GM12864 (cell line): Measurements from ENCODE around the gene ECE2.
A peak's percentile ranks its signal among the peaks of the same experiment; 100 is the strongest.
"Not testable (repeated sequence)": the region's sequence is repeated elsewhere in the genome, so short reads cannot be mapped to it uniquely, and the experiment has no call there.

ENCODE experiments used
- DNase-seq: peaks from one replicate; pipeline ENCODE4 v3.0.0-alpha.2; 2011; ENCODE audit warnings: low read depth
- H3K4me3 ChIP-seq: 2 replicates; pipeline ENCODE4 v1.5.1; 2011; ENCODE audit warnings: mild to moderate bottlenecking, low read depth, low read length, control low read depth
- TF ChIP-seq, protein P1 (sequence below): IDR thresholded peaks from 2 replicates; pipeline ENCODE4 v1.5.1; 2011; ENCODE audit warnings: low read depth, mild to moderate bottlenecking, moderate library complexity, low read length, control low read depth, inconsistent platforms; ENCODE audit errors: missing control alignments

The ECE2 gene

DNA sequence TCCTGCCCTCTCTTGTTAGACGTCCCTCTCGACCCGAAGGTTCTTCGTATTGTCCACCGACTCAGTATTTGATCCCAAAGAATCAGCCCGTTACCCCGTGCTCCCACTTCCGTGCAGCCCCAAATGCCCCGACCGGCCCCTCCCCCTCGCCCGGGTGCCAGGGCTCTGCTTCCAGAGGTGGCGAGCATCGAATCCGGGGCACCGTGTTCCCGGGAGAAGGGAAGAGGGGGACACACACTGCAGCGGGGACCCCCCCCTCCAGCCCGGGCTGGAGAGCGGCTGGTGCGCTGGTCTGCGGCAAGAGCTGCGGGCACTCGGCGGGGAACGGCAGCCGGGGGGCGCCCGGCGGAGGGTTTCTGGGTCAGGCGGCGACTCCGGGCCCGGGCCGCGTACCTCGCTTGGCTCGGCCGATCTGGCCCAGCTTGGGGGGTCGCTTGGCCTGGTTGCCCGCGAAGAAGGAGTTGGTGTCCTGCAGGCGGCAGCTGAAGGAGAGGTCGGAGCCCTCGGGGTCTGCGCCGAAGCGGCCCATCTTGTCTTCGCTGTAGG, 15.0 kb upstream of the ECE2 start:
- DNase-seq, result no peak
- H3K4me3 ChIP-seq, result peak overlapping the region; percentile 41

DNA sequence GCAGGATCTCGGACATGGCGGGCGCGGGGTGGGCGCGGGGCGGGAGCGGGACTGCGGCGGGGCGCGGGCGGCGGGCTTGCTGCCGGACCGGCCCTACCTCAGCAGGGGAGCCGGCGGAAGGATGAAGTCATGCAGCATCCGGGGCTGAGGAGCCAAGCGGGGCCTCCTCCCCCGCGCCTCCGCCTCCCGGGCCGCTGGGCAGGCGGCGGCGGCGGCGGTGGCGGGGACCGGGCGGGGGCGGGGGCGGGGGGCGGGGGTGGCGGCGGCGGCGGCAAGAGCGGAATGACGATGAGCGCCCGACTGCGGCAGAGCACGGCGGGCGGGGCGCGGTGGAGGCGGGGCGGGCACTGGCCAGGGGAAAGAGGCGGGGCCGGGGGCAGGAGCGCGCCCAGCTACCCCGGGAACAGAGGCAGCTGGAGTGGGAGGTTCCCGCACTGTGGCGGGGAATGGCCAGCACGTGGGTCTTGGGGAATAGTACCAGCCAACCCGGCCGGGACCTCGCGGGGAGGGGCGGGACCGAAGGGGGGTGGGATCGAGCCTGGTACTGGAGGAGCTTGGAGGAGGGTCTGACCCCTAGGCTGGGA, 14.5 kb upstream of the ECE2 start, which contains the start of gene CAMK2N2:
Gene CAMK2N2 (minus strand): TSS at position 284 of the 584 bp plus-strand sequence. CDS start 268 bp downstream, at position 16.
- TF ChIP-seq, protein P1, sequence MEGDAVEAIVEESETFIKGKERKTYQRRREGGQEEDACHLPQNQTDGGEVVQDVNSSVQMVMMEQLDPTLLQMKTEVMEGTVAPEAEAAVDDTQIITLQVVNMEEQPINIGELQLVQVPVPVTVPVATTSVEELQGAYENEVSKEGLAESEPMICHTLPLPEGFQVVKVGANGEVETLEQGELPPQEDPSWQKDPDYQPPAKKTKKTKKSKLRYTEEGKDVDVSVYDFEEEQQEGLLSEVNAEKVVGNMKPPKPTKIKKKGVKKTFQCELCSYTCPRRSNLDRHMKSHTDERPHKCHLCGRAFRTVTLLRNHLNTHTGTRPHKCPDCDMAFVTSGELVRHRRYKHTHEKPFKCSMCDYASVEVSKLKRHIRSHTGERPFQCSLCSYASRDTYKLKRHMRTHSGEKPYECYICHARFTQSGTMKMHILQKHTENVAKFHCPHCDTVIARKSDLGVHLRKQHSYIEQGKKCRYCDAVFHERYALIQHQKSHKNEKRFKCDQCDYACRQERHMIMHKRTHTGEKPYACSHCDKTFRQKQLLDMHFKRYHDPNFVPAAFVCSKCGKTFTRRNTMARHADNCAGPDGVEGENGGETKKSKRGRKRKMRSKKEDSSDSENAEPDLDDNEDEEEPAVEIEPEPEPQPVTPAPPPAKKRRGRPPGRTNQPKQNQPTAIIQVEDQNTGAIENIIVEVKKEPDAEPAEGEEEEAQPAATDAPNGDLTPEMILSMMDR, result no peak

More for the DNA sequence above, 15.0 kb upstream of the ECE2 start:
- TF ChIP-seq, protein P1, result no peak

DNA sequence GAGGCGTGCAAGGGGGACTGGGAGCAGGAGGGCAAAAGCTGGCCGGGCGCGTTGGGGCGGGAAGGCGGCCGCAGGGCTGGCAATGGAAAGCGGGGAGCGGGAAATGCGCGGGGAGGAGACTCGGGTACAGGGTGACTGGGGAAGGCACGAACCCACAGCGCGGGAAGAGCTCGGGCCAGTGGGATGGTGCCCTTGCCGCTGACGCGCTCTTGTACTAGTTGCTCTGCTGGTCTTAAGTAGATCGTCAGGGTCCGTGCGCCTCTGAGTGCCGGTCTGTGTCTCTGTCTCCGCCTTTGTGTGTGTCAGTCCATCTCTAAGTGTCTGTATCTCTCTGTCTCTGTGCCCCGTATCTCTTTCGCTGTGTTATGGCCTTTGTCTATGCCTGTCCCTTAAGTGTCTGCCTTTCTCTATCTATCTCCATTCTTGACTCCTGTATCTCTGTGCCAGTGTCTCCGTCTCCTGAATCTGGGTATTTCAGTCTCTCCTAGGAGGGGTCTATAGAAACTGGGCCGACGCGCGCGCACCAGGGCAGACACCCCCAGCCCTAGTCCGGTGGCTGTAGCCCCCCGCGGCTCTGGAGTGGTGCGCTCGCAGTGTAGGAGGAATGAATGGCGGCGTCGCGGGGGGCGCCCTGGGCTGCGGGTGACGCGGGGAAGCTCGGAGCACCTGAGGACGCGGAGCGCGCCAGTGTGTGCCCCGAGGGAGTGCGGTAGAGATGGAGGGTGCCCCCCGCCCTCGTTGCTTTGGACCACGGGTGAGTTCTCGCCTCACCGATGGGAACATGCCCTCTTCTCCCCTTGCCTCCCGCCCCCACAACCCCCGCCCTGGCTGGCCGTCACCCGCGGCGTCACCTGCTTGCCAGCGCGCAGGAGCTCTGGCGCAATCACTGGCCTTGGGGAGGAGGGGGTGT, 13.7 kb upstream of the ECE2 start:
- TF ChIP-seq, protein P1, result no peak
- H3K4me3 ChIP-seq, result peak overlapping the region; percentile 34
- DNase-seq, result no peak

More for the DNA sequence above, 14.5 kb upstream of the ECE2 start, which contains the start of gene CAMK2N2:
- no peak for DNase-seq
- H3K4me3 ChIP-seq, result peak within 1 kb of the TSS; percentile 41

DNA sequence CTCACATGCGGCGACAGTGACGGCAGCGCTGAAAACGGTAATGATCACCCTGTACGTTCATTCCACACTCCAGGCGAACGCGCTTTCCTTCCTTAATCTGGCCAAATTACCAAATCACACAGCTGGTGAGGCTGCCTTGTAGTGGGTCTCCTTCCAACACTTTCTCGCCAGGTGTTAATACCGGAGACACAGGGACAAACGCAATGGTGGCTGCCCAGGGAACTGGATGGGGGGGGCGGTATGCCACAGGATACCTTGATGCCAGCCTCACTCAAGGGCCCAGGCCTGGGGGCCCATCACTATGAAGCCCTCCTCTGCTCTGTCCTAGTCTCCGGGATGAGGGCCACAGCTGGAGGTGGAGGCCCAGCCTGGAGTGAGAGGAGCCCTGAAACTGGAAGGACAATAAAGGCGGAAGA, 13.1 kb upstream of the ECE2 start:
- TF ChIP-seq, protein P1, result no peak
- no peak overlapping the region for H3K4me3 ChIP-seq
- DNase-seq, result no peak

DNA sequence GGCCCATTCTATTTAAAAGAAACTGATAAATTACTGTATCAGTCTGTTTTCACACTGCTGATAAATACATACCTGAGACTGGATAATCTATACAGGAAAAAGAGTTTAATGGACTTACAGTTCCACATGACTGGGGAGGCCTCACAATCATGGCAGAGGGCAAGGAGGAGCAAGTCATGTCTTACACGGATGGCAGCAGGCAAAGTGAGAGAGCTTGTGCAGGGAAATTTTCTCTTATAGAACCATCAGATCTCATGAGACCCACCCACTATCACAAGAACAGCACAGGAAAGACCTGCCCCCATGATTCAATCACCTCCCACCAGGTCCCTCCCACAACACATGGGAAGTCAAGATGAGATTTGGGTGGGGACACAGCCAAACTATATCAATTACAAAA, 8.6 kb upstream of the ECE2 start:
- DNase-seq, H3K4me3 ChIP-seq: not testable (repeated sequence)

DNA sequence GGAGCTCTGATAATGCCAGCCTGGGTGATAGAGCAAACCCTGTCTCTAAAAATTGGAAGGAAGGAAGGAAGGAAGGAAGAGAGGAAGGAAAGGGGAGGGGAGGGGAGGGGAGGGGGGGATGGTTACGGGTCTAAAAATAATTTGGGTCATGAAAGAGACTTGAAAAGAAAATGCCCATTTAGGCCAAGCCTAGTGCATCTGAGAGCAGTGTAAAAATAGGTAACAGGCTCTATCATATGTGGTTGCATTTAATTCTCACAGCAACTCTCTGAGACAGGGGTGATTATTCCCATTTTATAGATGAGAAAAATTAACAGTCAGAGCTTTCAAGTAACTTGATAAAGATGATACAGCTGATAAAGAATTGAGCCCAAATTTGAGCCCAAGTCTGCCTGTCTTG, 3.6 kb upstream of the ECE2 start:
- DNase-seq, result no peak
- no peak overlapping the region for H3K4me3 ChIP-seq
- TF ChIP-seq, protein P1, result no peak

DNA sequence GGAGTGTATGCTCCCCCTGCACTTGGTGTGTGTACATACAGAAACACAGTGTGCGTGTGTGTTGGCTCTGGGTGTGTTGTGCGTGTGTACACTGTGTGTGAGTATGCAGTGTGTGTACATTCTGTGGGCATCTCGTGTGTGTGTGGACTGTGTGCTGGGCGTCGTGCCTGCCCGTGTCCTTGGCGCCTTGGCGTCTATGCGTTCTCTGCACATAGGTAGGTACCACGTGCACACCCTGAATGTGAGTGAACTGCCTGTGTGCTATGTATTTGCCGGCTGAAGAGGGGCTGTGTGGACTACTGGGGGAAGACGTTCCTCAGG, 481 bp upstream of the ECE2 start:
- no peak for DNase-seq
- TF ChIP-seq, protein P1, result no peak
- no peak overlapping the region for H3K4me3 ChIP-seq
